ENCODE data around the gene UBTF. TPM values are rescaled to one million over a fixed set of nuclear protein-coding genes. Genes with fewer than 3 reads are reported as not detected.

Gene UBTF
- total and polyA plus RNA-seq, 9 donors, result 29.6 to 128 (median 81.5) TPM

GRCh38 chr17:44176257-44176656 is 43.2 kb downstream of the UBTF start:
- intact Hi-C loops (cut with DNase I), result no loop called here
- no peaks in the 10 kb centered on the region for H3K27me3 ChIP-seq
- no peaks in the 10 kb centered on the region for H3K9me3 ChIP-seq
- 87 to 97% (median 95%) methylated on average over 1 of the region's 1 CpG for WGBS, 3 donors
- H3K27ac ChIP-seq, result no peak overlapping the region
- no peak overlapping the region for H3K4me3 ChIP-seq
- no peaks in the 10 kb centered on the region for H3K36me3 ChIP-seq
- no peaks in the 10 kb centered on the region for H3K4me1 ChIP-seq (ENCODE audit: insufficient read depth)
- DNase-seq, result no peak
- TF ChIP-seq POLR2A (IDR thresholded peaks at IDR 0.05) (no peak), CTCF (IDR thresholded peaks at IDR 0.05) (no peak), EP300 (IDR thresholded peaks at IDR 0.05) (no peak)

GRCh38 chr17:44174427-44174826 is 45.0 kb downstream of the UBTF start:
- intact Hi-C loops (cut with DNase I), result no loop called here
- no peak for DNase-seq
- no peaks in the 10 kb centered on the region for H3K9me3 ChIP-seq
- H3K27ac ChIP-seq, result no peak overlapping the region
- no peaks in the 10 kb centered on the region for H3K27me3 ChIP-seq
- peaks cover 6% of the 10 kb centered on the region for H3K4me1 ChIP-seq (ENCODE audit: insufficient read depth)
- no peak for TF ChIP-seq CTCF (IDR thresholded peaks at IDR 0.05)
- TF ChIP-seq EP300 (IDR thresholded peaks at IDR 0.05), result no peak
- no peak for TF ChIP-seq POLR2A (IDR thresholded peaks at IDR 0.05)
- 97 to 98% (median 97%) methylated on average over 2 of the region's 2 CpGs for WGBS, 3 donors
- H3K36me3 ChIP-seq, result no peaks in the 10 kb centered on the region
- H3K4me3 ChIP-seq, result no peak overlapping the region

GRCh38 chr17:44171931-44172455 is 47.5 kb downstream of the UBTF start:
- 58 to 77% (median 65%) methylated on average over 17 of the region's 17 CpGs for WGBS, 3 donors
- Histone ChIP-seq H3K36me3 (no peaks in the 10 kb centered on the region), H3K27me3 (no peaks in the 10 kb centered on the region), H3K9me3 (no peaks in the 10 kb centered on the region), H3K27ac (no peak overlapping the region), H3K4me1 (ENCODE audit: insufficient read depth) (peaks cover 6% of the 10 kb centered on the region), H3K4me3 (no peak overlapping the region)
- DNase-seq, result no peak
- intact Hi-C loops (cut with DNase I), result no loop called here
- TF ChIP-seq CTCF (IDR thresholded peaks at IDR 0.05) (no peak), POLR2A (IDR thresholded peaks at IDR 0.05) (no peak), EP300 (IDR thresholded peaks at IDR 0.05) (no peak)

DNA sequence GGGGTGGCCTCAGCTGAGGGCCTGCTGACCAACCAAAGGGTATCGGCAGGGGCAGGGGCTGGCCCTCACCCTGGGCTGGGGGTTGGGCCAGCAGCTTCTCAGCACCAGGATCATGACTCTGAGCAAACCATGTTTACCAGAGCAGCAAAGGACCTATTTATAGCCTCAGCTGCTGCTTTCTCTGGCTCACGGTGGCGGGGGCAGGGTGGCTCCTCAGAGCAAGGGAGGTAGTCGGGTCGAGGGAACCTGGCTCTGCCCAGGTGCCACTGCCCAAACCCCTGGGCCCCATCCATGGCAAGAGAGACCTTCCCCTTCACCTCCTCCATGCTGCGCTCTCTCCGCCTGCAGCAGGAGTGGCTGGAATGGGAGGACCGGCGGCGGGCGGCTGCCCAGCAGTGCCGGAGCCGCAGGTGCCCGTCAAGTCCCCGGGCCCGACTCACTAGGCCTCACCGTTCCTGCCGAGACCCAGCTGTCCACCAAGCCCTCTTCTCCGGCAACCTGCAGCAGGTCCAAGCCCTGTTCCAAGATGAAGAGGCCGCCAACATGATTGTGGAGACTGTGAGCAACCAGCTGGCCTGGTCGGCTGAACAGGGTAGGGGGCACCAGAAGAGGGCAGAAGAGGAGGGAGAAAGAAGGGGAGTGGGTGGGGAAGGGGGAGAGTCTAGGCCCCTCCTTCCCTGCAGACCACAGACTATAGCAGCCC is 48.8 kb downstream of the UBTF start, which contains the start of gene ASB16:
Gene ASB16, plus strand, starts transcription at position 206 of the 703 bp plus-strand sequence. Its CDS starts 86 bp downstream, at position 292.
- WGBS, 3 donors, result 6 to 15% (median 12%) methylated on average over 21 of the region's 21 CpGs
- intact Hi-C loops (cut with DNase I), result no loop called here
- Histone ChIP-seq H3K27me3 (no peaks in the 10 kb centered on the region), H3K9me3 (no peaks in the 10 kb centered on the region), H3K4me3 (peak within 1 kb of the TSS; percentile 4), H3K27ac (peak within 1 kb of the TSS; percentile 16 to 28), H3K4me1 (ENCODE audit: insufficient read depth) (peaks cover 6% of the 10 kb centered on the region), H3K36me3 (no peaks in the 10 kb centered on the region)
- peak in 1 of 5 donors; percentile 45 for DNase-seq
- TF ChIP-seq POLR2A (IDR thresholded peaks at IDR 0.05) (no peak), EP300 (IDR thresholded peaks at IDR 0.05) (no peak), CTCF (IDR thresholded peaks at IDR 0.05) (no peak)

Data from ovary (tissue), 9 donors.